Prostate gland (tissue), 2 donors: ENCODE results near the gene SPATA21. TPM values are rescaled to one million over a fixed set of nuclear protein-coding genes. Genes with fewer than 3 reads are reported as not detected.
A peak's percentile ranks its signal among the peaks of the same experiment; 100 is the strongest.
"Not testable (repeated sequence)": the region's sequence is repeated elsewhere in the genome, so short reads cannot be mapped to it uniquely, and the experiment has no call there.

ENCODE experiments used
- DNase-seq: peaks from one replicate; pipeline ENCODE4 v3.0.0-alpha.2; 2019; ENCODE audit warnings: low spot score
- H3K27ac ChIP-seq, 2 donors: fragments of 200-600 bp; sonication (generic); 2 replicates each; pipeline ENCODE4 v1.5.1; 2017 to 2019
- H3K27me3 ChIP-seq: fragments of 200-600 bp; sonication (generic); replicated peaks from 2 replicates; pipeline ENCODE4 v1.5.1; 2019; ENCODE audit not compliant: insufficient read depth
- H3K36me3 ChIP-seq, 2 donors: fragments of 200-600 bp; sonication (generic); 1 replicate in 1 of 2; 2 replicates in 1 of 2; pipeline versions ENCODE4 v1.5.1 to v1.8.1; 2017 to 2019
- H3K4me1 ChIP-seq: fragments of 200-600 bp; sonication (generic); replicated peaks from 2 replicates; pipeline ENCODE4 v1.5.1; 2019
- H3K4me3 ChIP-seq, 2 donors: fragments of 200-600 bp; sonication (generic); 2 replicates each; pipeline ENCODE4 v1.5.1; 2017 to 2019
- H3K9me3 ChIP-seq: fragments of 200-600 bp; sonication (generic); 2 replicates; pipeline ENCODE4 v1.5.1; 2017
- CTCF ChIP-seq, 4 experiments: fragments of 200-600 bp in 2 of 4; fragments of 450-650 bp in 2 of 4; sonication (generic) in 2 of 4; IDR thresholded peaks; 1 replicate in 3 of 4; 2 replicates in 1 of 4; pipeline ENCODE4 v1.5.1; 2016 to 2019; ENCODE audit warnings: antibody characterized with exemption in 4 of 4, mild to moderate bottlenecking in 2 of 4, moderate library complexity in 2 of 4
- POLR2A ChIP-seq: fragments of 450-650 bp; IDR thresholded peaks from one replicate; pipeline ENCODE4 v1.6.1; 2016; ENCODE audit warnings: antibody characterized with exemption, mild to moderate bottlenecking
- POLR2AphosphoS5 ChIP-seq: sonication (generic); formaldehyde crosslinking; IDR thresholded peaks from one replicate; pipeline ENCODE4 v1.6.1; 2017; ENCODE audit warnings: antibody characterized with exemption
- WGBS: methylation state at CpG from one replicate; pipeline ENCODE4 v1.1.5; 2018; 5-methylcytosine and 5-hydroxymethylcytosine counted together
- intact Hi-C: fragments of 100-400 bp; cut with DNase I; formaldehyde crosslinking; loops from one replicate; pipeline ENCODE4 v1.14.2; 2022
- total RNA-seq, 2 donors: library from RNA; depleted of rRNA; stranded (reverse); fragments of >200 nt; gene quantifications; one replicate each; pipeline ENCODE4 v1.1.0, GENCODE V29; 2016

Gene SPATA21
- total RNA-seq, 2 donors from 2014 or later: not detected

- H3K9me3 ChIP-seq: no peaks in the 10 kb centered on the region
- peak overlapping the region; percentile 97 to 98 for H3K27ac ChIP-seq
- peak overlapping the region; percentile 69 for H3K4me3 ChIP-seq
- intact Hi-C loops: loop anchor here (5.0 kb wide), 1 partner anchor 291 kb away; no protein-coding TSS in a partner anchor
- TF ChIP-seq CTCF (IDR thresholded peaks at IDR 0.05) (no peak), POLR2AphosphoS5 (no peak), POLR2A (no peak)
- no peaks in the 10 kb centered on the region for H3K36me3 ChIP-seq
- WGBS: 1% methylated on average over 24 of the region's 24 CpGs
- no peaks in the 10 kb centered on the region for H3K27me3 ChIP-seq
- no peak for DNase-seq
- H3K4me1 ChIP-seq: peaks cover 6% of the 10 kb centered on the region
These were observed 69.0 kb downstream of the SPATA21 start for GRCh38 chr1:16367968-16368890.

GRCh38 chr1:16367258-16367967 is 69.8 kb downstream of the SPATA21 start:
- peaks cover 6% of the 10 kb centered on the region for H3K4me1 ChIP-seq
- H3K27ac ChIP-seq: peak overlapping the region; percentile 97 to 98
- peak overlapping the region; percentile 69 for H3K4me3 ChIP-seq
- no peaks in the 10 kb centered on the region for H3K36me3 ChIP-seq
- intact Hi-C loops: loop anchor here (5.0 kb wide), 1 partner anchor 290 kb away; no protein-coding TSS in a partner anchor
- peak; percentile 81 for DNase-seq
- H3K9me3 ChIP-seq: no peaks in the 10 kb centered on the region
- peak; percentile 9 for TF ChIP-seq POLR2AphosphoS5
- TF ChIP-seq POLR2A: peak; percentile 79
- peak in 1 of 4 experiments; percentile 21 for TF ChIP-seq CTCF (IDR thresholded peaks at IDR 0.05)
- WGBS: under 1% methylated on average over 46 of the region's 47 CpGs
- no peaks in the 10 kb centered on the region for H3K27me3 ChIP-seq

- no peaks in the 10 kb centered on the region for H3K27me3 ChIP-seq
- H3K4me3 ChIP-seq: peak within 1 kb of the TSS; percentile 69
- TF ChIP-seq POLR2AphosphoS5 (peak; percentile 99), CTCF (IDR thresholded peaks at IDR 0.05) (no peak)
- intact Hi-C loops: loop anchor here (5.0 kb wide), 1 partner anchor 289 kb away; no protein-coding TSS in a partner anchor
- peak; percentile 98 for DNase-seq
- H3K36me3 ChIP-seq: no peaks in the 10 kb centered on the region
- no peaks in the 10 kb centered on the region for H3K9me3 ChIP-seq
- peaks cover 6% of the 10 kb centered on the region for H3K4me1 ChIP-seq
- H3K27ac ChIP-seq: peak within 1 kb of the TSS; percentile 97 to 98
- 2% methylated on average over 24 of the region's 24 CpGs for WGBS
These were observed 70.4 kb downstream of the SPATA21 start, which contains the start of gene SZRD1 for GRCh38 chr1:16366722-16367257. Gene SZRD1, plus strand, starts transcription at chr1:16367242. Its CDS starts 16 bp downstream, at chr1:16367258.

GRCh38 chr1:16365146-16365498 is 72.1 kb downstream of the SPATA21 start:
- not testable (repeated sequence) for H3K4me3 ChIP-seq, H3K27me3 ChIP-seq, DNase-seq, H3K27ac ChIP-seq, H3K9me3 ChIP-seq, H3K36me3 ChIP-seq, H3K4me1 ChIP-seq
- 54% methylated on average over 3 of the region's 3 CpGs for WGBS
- intact Hi-C loops: loop anchor here (5.0 kb wide), 1 partner anchor 288 kb away; no protein-coding TSS in a partner anchor

- 87% methylated on average over 3 of the region's 3 CpGs for WGBS
- TF ChIP-seq CTCF (IDR thresholded peaks at IDR 0.05): no peak
- no peak for TF ChIP-seq POLR2A
- no peak for TF ChIP-seq POLR2AphosphoS5
- intact Hi-C loops: no loop called here
- Histone ChIP-seq H3K27me3 (no peaks in the 10 kb centered on the region), H3K4me1 (no peaks in the 10 kb centered on the region), H3K4me3 (no peak overlapping the region), H3K36me3 (no peaks in the 10 kb centered on the region), H3K9me3 (no peaks in the 10 kb centered on the region), H3K27ac (no peak overlapping the region)
- no peak for DNase-seq
These were observed 80.4 kb downstream of the SPATA21 start for GRCh38 chr1:16356867-16357266.
